ENCODE measurements around the gene DNAH8. TPM values are rescaled to one million over a fixed set of nuclear protein-coding genes. Genes with fewer than 3 reads are reported as not detected.

Gene DNAH8
- total RNA-seq, 1 experiment from 2014 or later: 0.15 TPM

GRCh38 chr6:38897507-38897906 is 182.4 kb downstream of the DNAH8 start:
- POLR2A ChIA-PET (ENCODE audit: unreplicated experiment): no interaction called here
- H3K79me2 ChIP-seq (ENCODE audit: low read length): no peaks in the 10 kb centered on the region
- no peaks in the 10 kb centered on the region for H3K4me1 ChIP-seq (ENCODE audit: insufficient read depth, low read length)
- H3K27me3 ChIP-seq (ENCODE audit: low read length): peaks cover 46% of the 10 kb centered on the region
- no peak overlapping the region for H3K27ac ChIP-seq (ENCODE audit: low read length)
- no peak overlapping the region for H3K4me3 ChIP-seq (ENCODE audit: low read length)
- intact Hi-C loops (cut with micrococcal nuclease): no loop called here
- H4K20me1 ChIP-seq (ENCODE audit: low read length): no peaks in the 10 kb centered on the region
- H3K36me3 ChIP-seq (ENCODE audit: low read depth, low read length): no peaks in the 10 kb centered on the region
- no TSS peak for BruUV-seq (replicated peaks)
- TF ChIP-seq EZH2phosphoT487 (IDR thresholded peaks at IDR 0.05; ENCODE audit: borderline replicate concordance, low read length): no peak
- no peak for TF ChIP-seq CTCF (conservative IDR thresholded peaks at IDR 0.05; ENCODE audit: low read depth, low read length)
- no peak for TF ChIP-seq EZH2 (IDR thresholded peaks at IDR 0.05; ENCODE audit: low read length, unreplicated experiment)
- no peak overlapping the region for H3K9ac ChIP-seq (ENCODE audit: low read length)
- no peak overlapping the region for H3K4me2 ChIP-seq (ENCODE audit: low read length)
- H2AFZ ChIP-seq (ENCODE audit: low read length): no peak overlapping the region
- no peaks in the 10 kb centered on the region for H3K9me3 ChIP-seq (ENCODE audit: low read length)
- ATAC-seq (no peak), DNase-seq (no peak)
- no peaks in the 10 kb centered on the region for H3K9me2 ChIP-seq (replicated peaks; ENCODE audit: low read length)
- no peaks in the 10 kb centered on the region for H3F3A ChIP-seq (ENCODE audit: low read length, unreplicated experiment)
- CTCF ChIA-PET: no interaction called here

- H3K9me3 ChIP-seq (ENCODE audit: low read length): no peaks in the 10 kb centered on the region
- H3K4me3 ChIP-seq (ENCODE audit: low read length): no peak overlapping the region
- TF ChIP-seq EZH2 (IDR thresholded peaks at IDR 0.05; ENCODE audit: low read length, unreplicated experiment) (no peak), EZH2phosphoT487 (IDR thresholded peaks at IDR 0.05; ENCODE audit: borderline replicate concordance, low read length) (no peak), CTCF (conservative IDR thresholded peaks at IDR 0.05; ENCODE audit: low read depth, low read length) (no peak)
- no peaks in the 10 kb centered on the region for H3K36me3 ChIP-seq (ENCODE audit: low read depth, low read length)
- no peaks in the 10 kb centered on the region for H3K4me1 ChIP-seq (ENCODE audit: insufficient read depth, low read length)
- no TSS peak for BruUV-seq (replicated peaks)
- H3K27me3 ChIP-seq (ENCODE audit: low read length): peaks cover 31% of the 10 kb centered on the region
- no peak for DNase-seq
- no peak overlapping the region for H2AFZ ChIP-seq (ENCODE audit: low read length)
- intact Hi-C loops (cut with micrococcal nuclease): no loop called here
- H3K79me2 ChIP-seq (ENCODE audit: low read length): no peaks in the 10 kb centered on the region
- no peak overlapping the region for H3K4me2 ChIP-seq (ENCODE audit: low read length)
- no peak overlapping the region for H3K9ac ChIP-seq (ENCODE audit: low read length)
- ChIA-PET CTCF (no interaction called here), POLR2A (ENCODE audit: unreplicated experiment) (no interaction called here)
- no peak overlapping the region for H3K27ac ChIP-seq (ENCODE audit: low read length)
- no peaks in the 10 kb centered on the region for H3K9me2 ChIP-seq (replicated peaks; ENCODE audit: low read length)
- H4K20me1 ChIP-seq (ENCODE audit: low read length): no peaks in the 10 kb centered on the region
- H3F3A ChIP-seq (ENCODE audit: low read length, unreplicated experiment): no peaks in the 10 kb centered on the region
- ATAC-seq: no peak
These were observed 186.9 kb downstream of the DNAH8 start for GRCh38 chr6:38901802-38902522.

DNA sequence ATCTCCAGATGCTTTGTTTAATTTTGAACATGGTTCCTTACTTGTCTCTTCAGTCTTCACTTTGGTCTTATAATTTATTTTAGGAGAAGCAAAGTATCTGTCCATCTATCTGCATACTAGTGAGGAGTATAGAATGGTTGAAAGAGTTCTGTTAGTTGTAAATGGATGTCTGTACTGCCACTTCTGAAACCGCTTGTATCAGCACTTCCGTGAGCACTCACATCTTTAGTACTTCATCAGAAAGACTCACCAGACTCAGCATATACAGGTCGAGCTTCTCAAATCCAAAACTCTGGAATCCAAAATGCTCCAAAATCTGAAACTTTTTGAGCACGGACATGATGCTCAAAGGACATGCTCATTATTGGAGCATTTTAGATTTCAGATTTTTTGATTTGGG is 191.5 kb downstream of the DNAH8 start:
- Histone ChIP-seq H3K36me3 (ENCODE audit: low read depth, low read length) (no peaks in the 10 kb centered on the region), H3K4me1 (ENCODE audit: insufficient read depth, low read length) (no peaks in the 10 kb centered on the region), H3F3A (ENCODE audit: low read length, unreplicated experiment) (no peaks in the 10 kb centered on the region), H3K9ac (ENCODE audit: low read length) (no peak overlapping the region), H3K9me2 (replicated peaks; ENCODE audit: low read length) (no peaks in the 10 kb centered on the region), H2AFZ (ENCODE audit: low read length) (no peak overlapping the region), H3K27ac (ENCODE audit: low read length) (no peak overlapping the region), H3K79me2 (ENCODE audit: low read length) (no peaks in the 10 kb centered on the region), H3K4me2 (ENCODE audit: low read length) (no peak overlapping the region), H3K4me3 (ENCODE audit: low read length) (no peak overlapping the region), H3K9me3 (ENCODE audit: low read length) (no peaks in the 10 kb centered on the region), H4K20me1 (ENCODE audit: low read length) (no peaks in the 10 kb centered on the region), H3K27me3 (ENCODE audit: low read length) (peaks cover 36% of the 10 kb centered on the region)
- no peak for TF ChIP-seq EZH2 (IDR thresholded peaks at IDR 0.05; ENCODE audit: low read length, unreplicated experiment)
- TF ChIP-seq EZH2phosphoT487 (IDR thresholded peaks at IDR 0.05; ENCODE audit: borderline replicate concordance, low read length): no peak
- no peak for TF ChIP-seq CTCF (conservative IDR thresholded peaks at IDR 0.05; ENCODE audit: low read depth, low read length)
- ChIA-PET CTCF (no interaction called here), POLR2A (ENCODE audit: unreplicated experiment) (no interaction called here)
- intact Hi-C loops (cut with micrococcal nuclease): no loop called here
- BruUV-seq (replicated peaks): no TSS peak
- no peak for ATAC-seq
- no peak for DNase-seq
